NT2/D1 (cell line): ENCODE measurements around the gene DNAAF9.

ENCODE experiments used
- DNase-seq: peaks from one replicate; pipeline ENCODE4 v3.0.0-alpha.2; 2011; ENCODE audit warnings: low read depth, low spot score
- H3K27me3 ChIP-seq: 2 replicates; pipeline ENCODE4 v1.6.0; 2011; ENCODE audit warnings: mild to moderate bottlenecking; ENCODE audit not compliant: insufficient read length, insufficient read depth
- H3K36me3 ChIP-seq: 2 replicates; pipeline ENCODE4 v1.6.1; 2011; ENCODE audit warnings: mild to moderate bottlenecking, low read length, mixed read lengths; ENCODE audit not compliant: insufficient read depth, insufficient read length
- H3K4me1 ChIP-seq: 2 replicates; pipeline ENCODE4 v1.5.1; 2011; ENCODE audit not compliant: insufficient read depth, insufficient read length
- H3K4me3 ChIP-seq: 2 replicates; pipeline ENCODE4 v1.5.1; 2011; ENCODE audit warnings: low read depth; ENCODE audit not compliant: insufficient read length
- H3K9ac ChIP-seq: 2 replicates; pipeline ENCODE4 v1.6.0; 2011; ENCODE audit warnings: low read depth; ENCODE audit not compliant: insufficient read length
- H3K9me3 ChIP-seq: 2 replicates; pipeline ENCODE4 v1.5.1; 2011; ENCODE audit warnings: mild to moderate bottlenecking, low read length; ENCODE audit not compliant: insufficient read depth
- SUZ12 ChIP-seq: IDR thresholded peaks from 2 replicates; pipeline ENCODE4 v1.6.1; 2011; ENCODE audit not compliant: insufficient read length, insufficient read depth; ENCODE audit errors: extremely low read depth
- YY1 ChIP-seq: IDR thresholded peaks from 2 replicates; pipeline ENCODE4 v1.6.1; 2011; ENCODE audit not compliant: insufficient read length, insufficient read depth
- ZNF274 ChIP-seq: IDR thresholded peaks from 2 replicates; pipeline ENCODE4 v1.6.1; 2011; ENCODE audit warnings: mild to moderate bottlenecking, low read depth, low read length

Gene DNAAF9

DNA sequence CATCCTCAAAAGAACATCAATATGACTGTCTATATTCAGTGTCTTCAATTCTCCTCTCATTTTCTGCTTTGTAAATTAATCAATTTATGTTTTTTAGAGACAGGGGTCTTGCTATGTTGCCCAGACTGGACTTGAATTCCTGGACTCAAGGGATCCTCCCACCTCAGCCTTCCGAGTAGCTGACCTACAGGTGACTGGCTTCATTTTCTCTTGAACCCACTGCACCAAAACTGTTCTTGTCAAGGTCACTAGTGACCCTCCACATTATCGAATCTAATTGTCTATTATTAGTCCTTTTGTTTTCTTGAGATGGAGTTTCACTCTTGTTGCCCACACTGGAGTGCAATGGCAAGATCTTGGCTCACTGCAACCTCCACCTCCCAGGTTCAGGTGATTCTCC, 3.7 kb downstream of the DNAAF9 start:
- H3K27me3 ChIP-seq, result peaks cover 14% of the 10 kb centered on the region
- DNase-seq, result no peak
- H3K4me3 ChIP-seq, result no peak overlapping the region

DNA sequence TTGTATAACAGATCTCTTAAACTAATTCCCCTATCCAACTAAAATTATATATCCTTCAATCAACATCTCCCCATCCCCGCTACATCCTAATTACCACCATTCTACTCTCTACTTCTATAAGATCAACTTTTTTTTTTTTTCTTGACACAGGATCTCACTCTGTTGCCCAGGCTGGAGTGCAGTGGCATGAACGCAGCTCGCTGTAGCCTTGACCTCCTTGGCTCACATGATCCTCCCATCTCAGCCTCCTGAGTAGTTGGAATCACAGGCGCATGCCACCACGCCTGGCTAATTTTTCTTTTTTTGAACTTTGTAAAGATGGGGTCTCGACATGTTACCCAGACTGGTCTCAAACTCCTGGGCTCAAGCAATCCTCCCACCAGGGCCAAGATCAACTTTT, 5.0 kb downstream of the DNAAF9 start:
- TF ChIP-seq SUZ12, result no peak
- no peak for TF ChIP-seq YY1
- TF ChIP-seq ZNF274, result no peak
- no peaks in the 10 kb centered on the region for H3K36me3 ChIP-seq
- no peak overlapping the region for H3K4me3 ChIP-seq
- H3K4me1 ChIP-seq, result no peaks in the 10 kb centered on the region
- H3K27me3 ChIP-seq, result peaks cover 14% of the 10 kb centered on the region
- no peak for DNase-seq
- no peaks in the 10 kb centered on the region for H3K9me3 ChIP-seq
- no peak overlapping the region for H3K9ac ChIP-seq

More for the DNA sequence above, 3.7 kb downstream of the DNAAF9 start:
- Histone ChIP-seq H3K9ac (no peak overlapping the region), H3K9me3 (no peaks in the 10 kb centered on the region), H3K36me3 (no peaks in the 10 kb centered on the region), H3K4me1 (no peaks in the 10 kb centered on the region)
- TF ChIP-seq ZNF274 (no peak), SUZ12 (no peak), YY1 (no peak)

DNA sequence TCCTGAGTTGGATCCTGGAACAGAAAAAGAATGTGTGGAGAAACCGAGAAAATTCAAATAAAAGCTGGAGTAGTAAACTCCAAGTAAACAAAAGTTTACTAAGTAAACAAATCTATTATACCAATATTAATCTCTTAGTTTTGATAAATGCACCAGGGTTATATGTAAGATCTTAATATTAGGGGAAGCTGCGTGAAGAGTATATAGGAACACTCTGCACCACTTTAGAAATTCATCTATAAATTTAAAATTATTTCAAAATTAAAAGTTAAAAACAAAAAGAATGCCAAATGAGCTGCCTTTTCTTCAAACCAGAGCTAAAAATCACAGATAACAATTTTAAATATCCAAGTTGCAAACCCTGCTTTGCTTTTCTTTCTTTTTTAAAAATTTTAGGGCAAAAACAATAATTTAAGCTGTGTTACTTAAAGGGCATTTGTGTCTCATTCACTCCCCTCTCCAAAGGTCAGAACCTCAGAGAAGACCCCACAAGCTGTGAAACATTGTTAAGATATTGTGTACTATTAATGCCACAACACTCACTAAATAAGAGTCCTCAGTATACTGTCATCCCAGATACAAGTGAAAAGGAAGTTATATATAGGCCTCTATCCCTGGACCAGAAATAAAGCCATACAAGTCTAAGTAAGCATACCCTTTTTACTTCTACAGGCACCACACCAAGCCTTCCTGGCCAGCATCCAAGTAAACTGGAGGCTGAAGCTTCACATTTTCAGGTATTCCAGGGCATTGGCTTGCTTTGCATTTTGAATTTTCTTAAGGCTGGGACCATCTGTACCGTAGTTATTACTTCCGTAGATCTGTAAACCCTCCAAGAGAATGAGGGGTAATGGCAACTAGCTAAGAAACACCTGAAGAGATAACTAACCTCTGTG, 7.0 kb downstream of the DNAAF9 start:
- H3K27me3 ChIP-seq, result peaks cover 5% of the 10 kb centered on the region
- no peaks in the 10 kb centered on the region for H3K4me1 ChIP-seq
- no peak overlapping the region for H3K9ac ChIP-seq
- TF ChIP-seq SUZ12, result no peak
- no peak for TF ChIP-seq ZNF274
- TF ChIP-seq YY1, result no peak
- no peak for DNase-seq
- H3K36me3 ChIP-seq, result no peaks in the 10 kb centered on the region
- no peaks in the 10 kb centered on the region for H3K9me3 ChIP-seq
- no peak overlapping the region for H3K4me3 ChIP-seq

DNA sequence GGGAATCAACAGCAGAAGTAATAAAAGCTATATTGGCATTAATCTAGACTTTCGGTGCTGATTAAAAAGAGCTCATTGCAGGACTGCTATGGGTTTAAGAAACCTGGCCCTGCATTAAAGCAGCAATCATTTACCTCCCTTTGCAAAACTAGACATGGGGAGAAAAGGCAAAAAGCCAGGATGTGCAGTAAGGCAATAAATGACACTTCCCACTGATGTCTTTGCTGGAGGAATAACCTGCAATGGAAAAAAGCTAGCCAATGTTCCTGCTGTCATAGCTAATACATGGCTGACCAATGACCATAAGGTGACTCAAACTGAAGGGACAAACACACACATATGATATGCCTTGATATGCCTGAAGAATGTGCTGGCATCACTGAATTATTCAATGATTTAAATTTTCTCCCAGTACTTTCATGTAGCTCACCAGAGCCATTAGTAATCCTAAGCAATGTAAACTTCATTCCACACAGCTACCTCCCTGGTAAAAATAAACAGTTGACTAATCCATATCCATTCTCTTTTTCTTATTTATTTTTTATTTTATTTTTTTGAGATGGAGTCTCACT, 8.7 kb downstream of the DNAAF9 start:
- DNase-seq, result no peak
- TF ChIP-seq SUZ12 (no peak), YY1 (no peak), ZNF274 (no peak)

DNA sequence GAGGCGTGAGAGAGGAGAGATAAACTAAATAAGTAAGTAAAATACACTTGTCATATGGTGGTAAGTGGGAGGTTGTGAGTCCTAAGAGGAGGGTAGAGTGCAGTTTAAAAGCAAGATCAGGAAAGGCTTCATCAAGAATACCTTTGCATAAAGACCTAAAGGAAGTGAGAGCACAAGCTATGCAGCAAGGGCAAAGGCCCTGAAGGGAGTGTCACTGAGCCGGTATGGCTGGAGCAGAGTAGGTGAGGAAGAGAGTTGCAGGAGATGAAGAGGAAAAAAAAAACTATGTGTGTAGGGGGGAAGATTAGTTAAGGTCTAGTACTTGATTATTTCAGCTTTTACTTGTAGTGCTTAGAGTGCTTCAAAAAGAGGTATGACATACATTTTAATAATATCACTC, 11.0 kb downstream of the DNAAF9 start:
- H3K36me3 ChIP-seq, result no peaks in the 10 kb centered on the region
- H3K9me3 ChIP-seq, result no peaks in the 10 kb centered on the region; the same call in 1 of the 2 replicates
- H3K9ac ChIP-seq, result no peak overlapping the region
- no peak for TF ChIP-seq ZNF274
- TF ChIP-seq YY1, result no peak
- no peak for TF ChIP-seq SUZ12
- no peak for DNase-seq
- no peaks in the 10 kb centered on the region for H3K4me1 ChIP-seq
- no peak overlapping the region for H3K4me3 ChIP-seq
- H3K27me3 ChIP-seq, result no peaks in the 10 kb centered on the region

More for the DNA sequence above, 8.7 kb downstream of the DNAAF9 start:
- Histone ChIP-seq H3K27me3 (no peaks in the 10 kb centered on the region), H3K4me1 (no peaks in the 10 kb centered on the region), H3K4me3 (no peak overlapping the region), H3K36me3 (no peaks in the 10 kb centered on the region), H3K9ac (no peak overlapping the region), H3K9me3 (no peaks in the 10 kb centered on the region; the same call in 1 of the 2 replicates)

DNA sequence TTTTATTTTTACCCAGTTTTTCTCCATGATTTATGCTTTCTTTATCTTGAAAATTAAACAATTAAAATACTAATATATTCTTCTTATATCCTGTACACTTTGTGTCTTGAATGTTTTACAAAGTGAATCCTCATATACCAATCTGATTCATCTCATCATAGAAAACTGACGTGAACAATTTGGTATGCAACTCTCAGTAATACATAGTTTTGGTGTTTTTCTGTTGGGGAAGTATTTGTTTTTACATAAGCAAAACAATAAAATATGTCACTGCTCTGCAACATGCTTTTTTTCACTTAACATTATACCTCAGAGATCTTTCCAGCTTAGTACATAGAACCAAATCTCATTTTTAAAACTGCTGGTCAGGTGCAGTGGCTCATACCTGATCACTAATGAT, 14.7 kb downstream of the DNAAF9 start:
- Histone ChIP-seq H3K27me3 (no peaks in the 10 kb centered on the region), H3K9me3 (no peaks in the 10 kb centered on the region; the same call in 1 of the 2 replicates), H3K4me1 (no peaks in the 10 kb centered on the region), H3K9ac (no peak overlapping the region), H3K4me3 (no peak overlapping the region), H3K36me3 (no peaks in the 10 kb centered on the region)
- TF ChIP-seq YY1 (no peak), ZNF274 (no peak)
- no peak for DNase-seq

DNA sequence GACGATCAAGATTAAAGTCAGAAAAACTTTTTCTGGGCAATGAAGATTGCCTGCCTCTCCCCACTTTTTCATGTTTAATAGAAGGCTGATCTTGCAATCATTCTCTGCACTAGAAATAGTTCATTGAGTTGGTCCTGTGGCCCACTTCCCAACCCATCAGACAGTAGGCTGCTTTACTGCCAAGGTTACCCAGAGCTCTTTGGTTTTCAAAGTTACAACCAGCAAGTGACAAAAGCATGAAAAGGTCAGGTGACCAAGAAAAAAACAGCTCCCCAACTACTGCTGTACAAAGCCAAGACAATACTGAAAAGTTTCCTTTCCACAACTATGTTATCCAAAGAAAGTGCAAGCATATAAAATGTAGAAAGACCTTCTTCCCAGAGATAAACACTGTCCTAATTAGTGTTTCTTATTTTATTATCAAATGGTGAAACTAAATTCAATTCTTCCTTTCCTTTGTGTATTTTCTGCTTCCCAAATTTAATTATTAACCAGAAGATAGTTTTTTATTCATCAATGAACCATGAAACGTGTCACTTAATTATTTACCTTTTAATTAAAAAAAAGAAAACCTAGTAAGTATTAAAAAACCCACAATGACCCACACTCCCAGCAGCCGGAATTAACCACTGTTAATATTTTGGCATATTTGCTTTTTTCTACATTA, 16.6 kb downstream of the DNAAF9 start:
- no peak overlapping the region for H3K9ac ChIP-seq
- H3K4me3 ChIP-seq, result no peak overlapping the region
- no peaks in the 10 kb centered on the region for H3K4me1 ChIP-seq
- H3K27me3 ChIP-seq, result no peaks in the 10 kb centered on the region
- no peak for DNase-seq
- peaks cover 6% of the 10 kb centered on the region for H3K9me3 ChIP-seq
- no peaks in the 10 kb centered on the region for H3K36me3 ChIP-seq
- TF ChIP-seq SUZ12 (no peak), YY1 (no peak)
